Endodermal cell (in vitro differentiated cells): Measurements from ENCODE around the gene HUS1B. TPM values are rescaled to one million over a fixed set of nuclear protein-coding genes. Genes with fewer than 3 reads are reported as not detected.

ENCODE experiments used
- DNase-seq: peaks from one replicate; pipeline ENCODE4 v3.0.0-alpha.2; 2017
- H3K27ac ChIP-seq: 2 replicates; pipeline ENCODE4 v1.5.1; 2013; ENCODE audit warnings: mild to moderate bottlenecking, low read depth, low read length, moderate library complexity
- H3K27me3 ChIP-seq: 2 replicates; pipeline ENCODE4 v1.6.1; 2013; ENCODE audit warnings: mild to moderate bottlenecking, low read length, moderate library complexity; ENCODE audit not compliant: insufficient read depth, control insufficient read depth, poor library complexity, severe bottlenecking
- H3K36me3 ChIP-seq: 2 replicates; pipeline ENCODE4 v1.7.0; 2013; ENCODE audit warnings: mild to moderate bottlenecking, low read length, moderate library complexity; ENCODE audit not compliant: control insufficient read depth, insufficient read depth
- H3K4me1 ChIP-seq: one replicate; pipeline ENCODE4 v1.7.0; 2013; ENCODE audit warnings: low read length; ENCODE audit not compliant: control insufficient read depth, insufficient read depth
- H3K4me3 ChIP-seq: 2 replicates; pipeline ENCODE4 v1.5.1; 2013; ENCODE audit warnings: mild to moderate bottlenecking, low read length, moderate library complexity
- H3K9ac ChIP-seq: 2 replicates; pipeline ENCODE4 v1.6.1; 2013; ENCODE audit warnings: mild to moderate bottlenecking, low read length, moderate library complexity; ENCODE audit not compliant: poor library complexity, severe bottlenecking; ENCODE audit errors: extremely low read depth
- H3K9me3 ChIP-seq: 2 replicates; pipeline ENCODE4 v1.6.1; 2013; ENCODE audit warnings: mild to moderate bottlenecking, low read length, moderate library complexity; ENCODE audit not compliant: control insufficient read depth
- H3K27ac Mint-ChIP-seq: 2 replicates; pipeline ENCODE4 v1.8.0; 2020; ENCODE audit warnings: mixed read lengths
- H3K27me3 Mint-ChIP-seq: 2 replicates; pipeline ENCODE4 v1.8.0; 2021; ENCODE audit warnings: mild to moderate bottlenecking, mixed read lengths; ENCODE audit not compliant: insufficient read depth
- H3K36me3 Mint-ChIP-seq: 2 replicates; pipeline ENCODE4 v1.8.0; 2020; ENCODE audit warnings: low read depth, mixed read lengths
- H3K4me1 Mint-ChIP-seq: 2 replicates; pipeline ENCODE4 v1.8.0; 2020; ENCODE audit warnings: mixed read lengths
- H3K4me3 Mint-ChIP-seq: 2 replicates; pipeline ENCODE4 v1.8.0; 2020; ENCODE audit warnings: mild to moderate bottlenecking, moderate library complexity, mixed read lengths
- H3K9me3 Mint-ChIP-seq: 2 replicates; pipeline ENCODE4 v1.8.0; 2020; ENCODE audit warnings: mild to moderate bottlenecking, mixed read lengths
- WGBS, 2 experiments: methylation state at CpG; one replicate each; pipeline versions ENCODE4 v1.1.5 to v1.1.7; 2013; ENCODE audit warnings: missing lambda C conversion rate in 2 of 2, mixed read lengths in 1 of 2; ENCODE audit not compliant: insufficient coverage in 1 of 2, insufficient read length in 1 of 2; 5-methylcytosine and 5-hydroxymethylcytosine counted together
- total RNA-seq, 2 donors: library from RNA; stranded (reverse); fragmentation: NEBNext Ultra II Directional in 1 of 2; extraction: Animal tissue kit (Norgen Biotek cat#: 25700) in 1 of 2; gene quantifications; 2 replicates in 1 of 2; 3 replicates in 1 of 2; pipeline ENCODE4 v1.2.1, GENCODE V29; 2021
- TF ChIP-seq, protein P1 (sequence below): fragments of 200-600 bp; sonication (generic); conservative IDR thresholded peaks from 2 replicates; pipeline ENCODE4 v1.5.0; 2021; ENCODE audit warnings: antibody characterized with exemption, mild to moderate bottlenecking

The HUS1B gene
- total RNA-seq, 2 donors from 2014 or later, result 1.0 to 1.1 TPM

DNA sequence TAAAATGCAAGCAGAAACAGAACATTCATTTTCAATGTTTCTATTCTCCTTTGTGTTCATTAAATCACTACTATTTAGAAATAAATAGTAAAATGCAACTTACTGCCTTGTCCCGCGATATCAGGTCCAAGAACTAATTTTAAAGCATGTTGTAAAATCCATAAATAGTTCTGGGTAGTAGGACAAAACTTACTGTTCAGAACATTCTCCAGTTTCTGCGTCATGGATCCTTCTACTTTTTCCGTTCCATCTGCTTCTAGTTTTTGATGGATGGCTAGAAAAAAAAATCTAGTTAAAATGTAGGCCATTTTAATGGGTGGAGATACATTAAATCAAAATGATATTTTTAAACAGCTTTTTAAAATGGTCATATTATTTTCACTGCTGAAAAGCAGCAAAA lies 47.0 kb downstream of the HUS1B start:
- no peak for DNase-seq
- no peak overlapping the region for H3K27ac ChIP-seq
- H3K27ac Mint-ChIP-seq, result no peak overlapping the region
- H3K4me3 ChIP-seq, result no peak overlapping the region
- peaks cover 2% of the 10 kb centered on the region for H3K9me3 Mint-ChIP-seq
- WGBS, 2 experiments, result 98 to 100% methylated on average over 2 to 4 of the region's 4 CpGs
- no peaks in the 10 kb centered on the region for H3K27me3 ChIP-seq
- peaks cover 16% of the 10 kb centered on the region for H3K36me3 ChIP-seq
- no peak overlapping the region for H3K4me3 Mint-ChIP-seq
- peaks cover 25% of the 10 kb centered on the region for H3K36me3 Mint-ChIP-seq
- no peaks in the 10 kb centered on the region for H3K9me3 ChIP-seq
- peaks cover 12% of the 10 kb centered on the region for H3K4me1 ChIP-seq
- TF ChIP-seq, protein P1, sequence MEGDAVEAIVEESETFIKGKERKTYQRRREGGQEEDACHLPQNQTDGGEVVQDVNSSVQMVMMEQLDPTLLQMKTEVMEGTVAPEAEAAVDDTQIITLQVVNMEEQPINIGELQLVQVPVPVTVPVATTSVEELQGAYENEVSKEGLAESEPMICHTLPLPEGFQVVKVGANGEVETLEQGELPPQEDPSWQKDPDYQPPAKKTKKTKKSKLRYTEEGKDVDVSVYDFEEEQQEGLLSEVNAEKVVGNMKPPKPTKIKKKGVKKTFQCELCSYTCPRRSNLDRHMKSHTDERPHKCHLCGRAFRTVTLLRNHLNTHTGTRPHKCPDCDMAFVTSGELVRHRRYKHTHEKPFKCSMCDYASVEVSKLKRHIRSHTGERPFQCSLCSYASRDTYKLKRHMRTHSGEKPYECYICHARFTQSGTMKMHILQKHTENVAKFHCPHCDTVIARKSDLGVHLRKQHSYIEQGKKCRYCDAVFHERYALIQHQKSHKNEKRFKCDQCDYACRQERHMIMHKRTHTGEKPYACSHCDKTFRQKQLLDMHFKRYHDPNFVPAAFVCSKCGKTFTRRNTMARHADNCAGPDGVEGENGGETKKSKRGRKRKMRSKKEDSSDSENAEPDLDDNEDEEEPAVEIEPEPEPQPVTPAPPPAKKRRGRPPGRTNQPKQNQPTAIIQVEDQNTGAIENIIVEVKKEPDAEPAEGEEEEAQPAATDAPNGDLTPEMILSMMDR, result no peak
- peaks cover 23% of the 10 kb centered on the region for H3K4me1 Mint-ChIP-seq
- H3K9ac ChIP-seq, result no peak overlapping the region
- H3K27me3 Mint-ChIP-seq, result no peaks in the 10 kb centered on the region

DNA sequence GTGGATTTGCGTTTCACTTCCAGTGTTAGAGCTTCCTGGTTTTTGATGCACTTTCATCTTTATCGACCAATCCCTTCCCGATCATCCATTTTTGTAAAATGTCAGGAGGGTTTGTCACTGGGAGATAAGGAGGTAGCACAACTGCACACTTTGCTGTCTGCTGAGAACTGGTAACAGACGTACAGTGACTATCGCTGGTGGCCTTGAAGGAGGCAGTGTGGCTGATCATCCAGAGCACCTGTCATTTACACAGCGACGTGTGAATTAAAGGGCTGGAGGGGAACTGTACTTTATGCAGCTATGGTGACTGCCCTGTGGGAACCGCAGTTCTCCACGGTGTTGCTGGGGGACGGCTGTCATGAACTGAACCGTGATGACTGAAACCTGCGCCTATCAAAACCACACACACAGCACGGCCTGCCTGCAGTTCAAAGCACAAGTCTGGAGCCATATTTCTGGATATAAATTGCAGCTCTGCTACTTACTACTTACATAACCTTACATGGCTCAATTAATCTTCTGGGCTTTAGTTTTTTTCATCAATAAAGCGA lies 50.0 kb downstream of the HUS1B start:
- H3K27ac ChIP-seq, result no peak overlapping the region
- H3K9ac ChIP-seq, result no peak overlapping the region
- TF ChIP-seq, protein P1, result no peak
- peaks cover 27% of the 10 kb centered on the region for H3K36me3 ChIP-seq
- H3K27me3 ChIP-seq, result no peaks in the 10 kb centered on the region
- Mint-ChIP-seq H3K4me1 (peaks cover 8% of the 10 kb centered on the region), H3K4me3 (no peak overlapping the region), H3K27ac (no peak overlapping the region), H3K9me3 (peaks cover 2% of the 10 kb centered on the region), H3K27me3 (no peaks in the 10 kb centered on the region), H3K36me3 (peaks cover 40% of the 10 kb centered on the region)
- H3K4me3 ChIP-seq, result no peak overlapping the region
- WGBS, 2 experiments, result 95 to 96% methylated on average over 12 to 14 of the region's 14 CpGs
- DNase-seq, result no peak
- H3K4me1 ChIP-seq, result peaks cover 3% of the 10 kb centered on the region
- H3K9me3 ChIP-seq, result no peaks in the 10 kb centered on the region

Other genes with a start within 250 kb of the HUS1B start
- gene EXOC2, start 36.0 kb upstream of the HUS1B start, total RNA-seq, result 10 to 100 TPM; 28.1 to 35.0 TPM